GM19023 (cell line): ENCODE measurements around the gene MGAT5B.
"Not testable (repeated sequence)": the region's sequence is repeated elsewhere in the genome, so short reads cannot be mapped to it uniquely, and the experiment has no call there.

Experiments used
- ATAC-seq: cut with Tn5 transposase; IDR thresholded peaks from one replicate; pipeline ENCODE4 v1.9.1; 2021; ENCODE audit warnings: mild to moderate bottlenecking, moderate library complexity; ENCODE audit not compliant: unreplicated experiment

MGAT5B gene

DNA sequence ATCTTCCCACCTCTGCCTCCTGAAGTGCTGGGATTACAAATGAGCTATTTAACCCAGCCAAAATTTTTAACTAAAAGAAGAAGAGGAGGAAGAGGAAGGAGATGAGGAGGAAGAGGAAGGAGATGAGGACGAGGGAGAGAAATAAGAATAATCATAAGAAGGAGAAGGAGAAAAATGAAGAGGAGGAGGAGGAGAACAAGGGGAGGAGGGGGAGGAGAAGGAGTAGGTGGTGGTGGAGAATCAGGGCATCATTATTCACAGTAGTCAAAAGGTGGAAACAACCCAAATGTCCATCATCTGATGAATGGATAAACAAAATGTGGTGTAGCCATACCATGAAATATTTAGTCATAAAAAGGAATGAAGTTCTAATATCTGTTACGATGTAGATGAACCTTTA is 21.2 kb upstream of the MGAT5B start:
- no peak for ATAC-seq

DNA sequence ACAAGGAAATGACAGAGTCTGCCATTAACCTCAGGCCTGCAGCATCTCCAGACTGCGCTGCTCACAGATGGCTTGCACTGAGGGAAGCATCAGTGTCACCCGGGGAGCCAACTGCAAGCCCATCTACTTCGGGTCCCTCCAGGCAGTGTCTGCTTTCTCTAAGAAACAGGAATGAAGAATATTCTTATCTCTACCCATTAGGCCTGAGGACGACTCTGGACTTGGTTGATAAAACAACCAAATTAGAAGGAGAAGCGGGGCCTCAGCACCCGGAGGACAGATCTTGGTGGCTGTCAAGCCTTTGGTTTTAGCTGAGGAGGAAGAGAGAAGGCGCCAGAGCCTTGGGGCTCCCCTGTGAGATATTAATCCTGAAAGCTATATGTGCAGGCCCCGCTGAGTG is 19.5 kb upstream of the MGAT5B start:
- ATAC-seq, result no peak

DNA sequence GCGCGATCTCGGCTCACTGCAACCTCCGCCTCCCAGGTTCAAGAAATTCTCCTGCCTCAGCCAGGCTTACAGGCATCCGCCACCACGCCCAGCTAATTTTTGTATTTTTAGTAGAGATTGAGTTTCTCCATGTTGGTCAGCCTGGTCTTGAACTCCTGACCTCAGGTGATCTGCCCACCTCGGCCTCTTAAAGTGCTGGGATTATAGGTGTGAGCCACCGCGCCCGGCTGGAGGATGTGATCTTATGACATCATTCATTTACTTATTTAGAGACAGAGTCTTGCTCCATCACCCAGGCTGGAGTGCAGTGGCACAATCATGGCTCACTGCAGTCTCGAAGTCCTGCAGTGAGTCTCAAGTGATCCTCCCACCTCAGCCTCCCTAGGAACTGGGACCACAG is 19.0 kb upstream of the MGAT5B start:
- ATAC-seq, result not testable (repeated sequence)

DNA sequence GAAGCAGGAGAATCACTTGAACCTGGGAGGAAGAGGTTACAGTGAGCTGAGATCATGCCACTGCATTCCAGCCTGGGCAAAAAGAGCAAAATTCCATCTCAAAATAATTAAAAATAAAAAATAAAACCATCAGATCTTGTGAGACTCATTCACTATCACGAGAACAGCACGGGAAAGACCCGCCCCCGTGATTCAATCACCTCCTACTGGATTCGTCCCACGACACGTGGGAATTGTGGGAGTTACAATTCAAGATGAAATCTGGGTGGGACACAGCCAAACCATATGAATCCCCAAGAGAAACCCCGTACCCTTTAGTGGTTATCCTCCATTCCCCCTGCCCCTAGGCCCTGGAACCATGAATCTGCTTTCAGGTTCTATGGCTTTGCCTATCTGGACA is 15.4 kb upstream of the MGAT5B start:
- no peak for ATAC-seq

DNA sequence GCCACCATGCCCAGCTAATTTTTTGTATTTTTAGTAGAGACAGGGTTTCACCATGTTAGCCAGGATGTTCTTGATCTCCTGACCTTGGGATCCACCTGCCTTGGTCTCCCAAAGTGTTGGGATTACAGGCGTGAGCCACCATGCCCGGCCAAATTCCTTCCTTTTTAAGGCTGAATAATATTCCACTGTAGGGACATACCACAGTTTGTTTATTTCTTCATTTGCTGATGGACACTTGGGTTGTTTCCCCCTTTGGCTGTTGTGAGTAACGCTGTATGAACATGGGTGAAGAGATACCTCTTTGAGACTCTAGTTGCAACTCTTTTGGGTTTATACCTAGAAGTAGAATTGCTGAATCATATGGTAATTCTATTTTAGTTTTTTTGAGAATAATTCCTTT is 13.1 kb upstream of the MGAT5B start:
- no peak for ATAC-seq

DNA sequence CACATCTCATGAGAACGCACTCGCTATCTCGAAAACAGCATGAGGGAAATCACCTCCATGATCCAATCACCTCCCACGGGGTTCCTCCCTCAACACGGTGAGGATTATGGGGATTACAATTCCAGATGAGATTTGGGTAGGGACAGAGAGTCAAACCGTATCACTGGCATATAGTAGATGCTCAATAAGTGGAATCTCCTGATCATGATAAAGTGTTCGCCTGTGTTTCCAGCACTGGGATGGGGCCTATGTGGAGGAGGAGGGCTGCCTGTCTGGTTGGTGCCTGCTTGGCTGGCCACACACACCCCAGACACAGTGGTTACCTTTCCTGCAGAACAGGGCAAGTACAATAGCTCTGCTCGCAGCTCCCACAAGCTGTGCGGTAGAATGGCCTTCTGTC is 6.1 kb upstream of the MGAT5B start:
- no peak for ATAC-seq

DNA sequence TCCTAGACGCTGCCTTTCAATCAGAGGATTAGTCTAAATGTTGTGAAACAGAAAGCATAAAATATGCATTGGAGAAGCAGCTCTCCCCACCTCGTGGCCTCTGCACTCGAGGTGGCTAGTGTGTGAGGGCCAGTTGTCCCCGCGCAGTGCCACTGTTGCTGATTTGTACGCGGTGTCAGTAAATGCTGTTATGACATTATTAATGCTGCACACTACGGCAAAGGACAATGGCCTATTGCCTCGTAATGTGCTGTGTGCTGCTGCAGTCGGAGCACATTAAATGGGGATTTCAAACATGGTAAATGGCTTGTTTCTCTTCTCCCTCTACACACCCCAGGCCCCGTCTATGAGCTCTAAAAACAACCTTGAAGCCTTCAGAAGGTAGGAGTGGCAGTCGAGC is 5.7 kb upstream of the MGAT5B start:
- no peak for ATAC-seq

DNA sequence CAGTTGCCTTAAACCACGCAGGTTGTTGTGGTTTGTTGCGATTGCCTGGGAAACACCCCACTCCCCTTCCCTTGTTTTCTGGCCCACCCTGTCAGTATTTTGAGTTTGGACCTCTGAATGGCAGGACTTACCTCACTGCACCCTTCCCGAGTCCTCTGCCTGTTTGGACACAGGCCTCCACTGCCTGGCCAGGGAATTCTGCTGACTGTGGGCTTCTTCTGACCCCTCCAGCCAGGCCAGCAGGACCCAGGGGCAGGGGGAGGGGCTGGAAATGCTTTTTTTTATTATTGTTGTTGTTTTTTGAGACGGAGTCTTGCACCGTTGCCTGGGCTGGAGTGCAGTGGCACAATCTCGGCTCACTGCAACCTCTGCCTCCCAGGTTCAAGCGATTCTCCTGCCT is 4.2 kb upstream of the MGAT5B start:
- no peak for ATAC-seq

DNA sequence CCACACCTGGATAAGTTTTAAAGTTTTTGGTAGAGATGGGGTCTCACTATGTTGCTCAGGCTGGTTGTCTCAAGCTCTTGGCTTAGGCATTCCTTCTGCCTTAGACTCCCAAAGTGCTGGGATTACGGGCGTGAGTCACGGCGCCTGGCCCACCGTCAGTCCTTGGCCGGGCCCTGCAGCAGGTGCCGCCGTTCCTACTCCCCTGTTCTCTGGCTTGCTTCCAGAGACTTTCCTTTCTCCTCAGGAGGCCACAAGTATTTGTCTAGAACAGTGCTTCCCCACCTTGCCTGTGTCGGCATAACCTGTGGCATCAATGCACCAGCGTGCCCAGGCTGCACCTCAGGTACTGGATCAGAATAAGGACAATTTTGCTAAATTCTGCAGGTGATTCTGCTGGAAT is 3.0 kb upstream of the MGAT5B start:
- ATAC-seq, result no peak

DNA sequence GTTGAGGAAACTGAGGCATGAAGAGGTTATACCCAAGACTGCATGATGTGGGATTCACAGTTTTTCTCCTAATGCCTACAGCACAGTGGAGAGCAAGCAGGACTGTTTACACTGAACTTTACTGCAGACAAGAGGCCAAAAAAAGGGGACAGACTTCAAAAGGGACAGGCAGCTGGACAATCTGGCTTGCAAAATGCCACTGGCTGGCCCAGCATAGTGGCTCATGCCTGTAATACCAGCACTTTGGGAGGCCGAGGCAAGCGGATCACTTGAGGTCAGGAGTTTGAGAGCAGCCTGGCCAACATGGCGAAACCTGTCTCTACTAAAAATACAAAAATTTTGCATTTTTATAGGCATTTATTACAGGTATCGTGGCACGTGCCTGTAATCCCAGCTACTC is 2.0 kb upstream of the MGAT5B start:
- no peak for ATAC-seq

DNA sequence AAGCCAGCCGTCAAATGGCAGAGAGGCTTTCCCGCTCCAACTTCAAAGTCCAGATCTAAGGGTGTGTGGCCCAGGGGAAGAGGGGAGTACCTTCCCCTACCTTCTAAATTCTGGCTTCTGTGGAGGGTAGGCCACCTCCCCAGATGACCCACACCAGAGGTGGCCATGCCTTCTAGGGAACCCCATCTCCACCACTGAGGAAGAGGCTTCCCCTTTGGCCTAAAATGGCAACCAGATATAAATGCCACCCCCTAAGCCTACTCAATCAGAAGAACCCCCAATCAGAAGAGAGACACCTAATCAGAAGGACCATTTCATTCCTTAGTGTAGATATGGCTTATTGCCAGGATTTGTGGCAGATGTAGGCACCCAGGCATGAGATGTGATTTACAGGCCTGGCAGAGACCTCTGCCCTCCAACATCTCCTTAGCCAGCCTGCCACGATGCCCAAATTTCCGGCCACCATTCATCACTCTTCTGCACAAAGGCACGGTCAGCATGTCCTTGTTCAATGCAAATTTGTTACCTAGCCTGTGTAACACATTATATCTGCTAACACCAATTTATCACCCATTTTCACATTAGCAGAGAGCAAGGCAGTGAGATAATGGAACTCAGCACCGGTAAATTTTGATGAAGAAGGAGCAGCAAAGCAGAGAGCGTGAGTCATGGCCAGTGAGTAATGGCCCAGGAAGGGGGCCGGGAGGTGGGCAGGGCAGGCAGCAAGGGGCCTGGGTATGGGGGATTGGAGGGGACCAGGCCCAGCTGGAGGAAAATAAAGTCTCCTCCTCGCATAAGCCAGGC is 1.2 kb upstream of the MGAT5B start:
- no peak for ATAC-seq

DNA sequence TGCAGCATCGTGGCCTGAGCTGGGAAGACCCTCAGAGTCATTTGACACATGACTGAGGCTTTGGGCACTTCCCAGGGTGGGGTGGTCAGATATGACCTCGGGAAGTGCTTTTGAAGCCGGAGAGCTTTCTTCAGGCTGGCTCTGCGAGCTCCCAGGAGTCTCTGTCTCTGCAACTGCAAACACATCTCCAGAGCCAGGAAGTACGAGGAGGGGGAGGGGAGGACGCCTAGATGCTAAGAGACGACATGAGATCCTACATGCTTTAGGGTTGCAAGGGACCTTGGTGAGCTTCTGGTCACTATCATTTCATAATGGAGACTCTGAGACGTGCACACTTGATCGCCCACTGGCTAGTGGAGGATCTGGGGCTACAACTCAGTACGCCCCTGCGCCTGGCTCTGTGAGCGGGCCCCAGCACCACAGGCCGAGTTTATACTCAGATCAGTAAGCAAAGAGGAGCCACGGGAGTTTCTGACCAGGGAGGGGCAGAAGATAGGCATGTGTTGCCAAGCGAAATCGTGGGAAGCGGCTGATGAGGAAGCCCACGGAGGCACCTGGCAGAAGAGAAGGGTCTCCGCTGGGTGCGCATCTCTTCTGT is 527 bp upstream of the MGAT5B start:
- no peak for ATAC-seq

DNA sequence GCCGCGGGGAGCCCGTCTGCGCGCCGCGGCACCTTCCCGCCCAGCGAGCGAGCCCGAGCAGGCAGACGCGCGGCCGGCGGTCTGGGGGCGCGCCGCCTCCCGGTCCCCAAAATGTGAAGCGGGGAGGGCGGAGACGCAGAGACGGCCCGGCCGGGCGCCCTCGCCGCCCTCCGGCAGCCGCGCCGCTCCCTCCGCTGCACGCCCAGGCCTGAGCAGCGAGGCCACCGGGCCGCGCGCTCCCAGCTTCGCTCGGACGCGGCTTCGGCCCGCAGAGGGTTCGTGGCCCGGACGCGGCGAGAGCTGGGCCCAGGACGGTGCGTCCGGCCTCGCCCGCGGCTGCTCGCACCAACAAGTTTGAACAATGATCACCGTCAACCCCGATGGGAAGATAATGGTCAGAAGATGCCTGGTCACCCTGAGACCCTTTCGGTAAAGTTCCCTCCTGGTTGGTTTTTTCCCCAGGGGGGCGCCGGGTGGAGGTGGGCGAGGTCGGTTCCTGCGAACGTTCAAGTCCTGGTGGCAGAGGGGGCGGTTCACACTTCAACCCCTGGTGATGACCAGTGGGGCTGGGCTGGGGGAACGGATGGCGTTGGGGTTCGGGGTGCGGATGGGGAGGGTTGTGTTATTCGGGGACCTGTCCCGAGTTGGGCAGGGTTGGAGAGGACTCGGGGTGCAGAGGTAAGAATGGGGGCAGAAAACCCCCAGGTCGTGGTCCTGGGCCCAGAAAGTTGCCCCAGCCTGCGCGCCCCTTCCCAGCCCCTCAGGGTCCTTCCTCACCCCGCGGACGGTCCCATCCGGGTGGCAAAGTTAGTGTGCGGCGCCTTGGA is 678 bp downstream of the MGAT5B start:
- ATAC-seq, result no peak

DNA sequence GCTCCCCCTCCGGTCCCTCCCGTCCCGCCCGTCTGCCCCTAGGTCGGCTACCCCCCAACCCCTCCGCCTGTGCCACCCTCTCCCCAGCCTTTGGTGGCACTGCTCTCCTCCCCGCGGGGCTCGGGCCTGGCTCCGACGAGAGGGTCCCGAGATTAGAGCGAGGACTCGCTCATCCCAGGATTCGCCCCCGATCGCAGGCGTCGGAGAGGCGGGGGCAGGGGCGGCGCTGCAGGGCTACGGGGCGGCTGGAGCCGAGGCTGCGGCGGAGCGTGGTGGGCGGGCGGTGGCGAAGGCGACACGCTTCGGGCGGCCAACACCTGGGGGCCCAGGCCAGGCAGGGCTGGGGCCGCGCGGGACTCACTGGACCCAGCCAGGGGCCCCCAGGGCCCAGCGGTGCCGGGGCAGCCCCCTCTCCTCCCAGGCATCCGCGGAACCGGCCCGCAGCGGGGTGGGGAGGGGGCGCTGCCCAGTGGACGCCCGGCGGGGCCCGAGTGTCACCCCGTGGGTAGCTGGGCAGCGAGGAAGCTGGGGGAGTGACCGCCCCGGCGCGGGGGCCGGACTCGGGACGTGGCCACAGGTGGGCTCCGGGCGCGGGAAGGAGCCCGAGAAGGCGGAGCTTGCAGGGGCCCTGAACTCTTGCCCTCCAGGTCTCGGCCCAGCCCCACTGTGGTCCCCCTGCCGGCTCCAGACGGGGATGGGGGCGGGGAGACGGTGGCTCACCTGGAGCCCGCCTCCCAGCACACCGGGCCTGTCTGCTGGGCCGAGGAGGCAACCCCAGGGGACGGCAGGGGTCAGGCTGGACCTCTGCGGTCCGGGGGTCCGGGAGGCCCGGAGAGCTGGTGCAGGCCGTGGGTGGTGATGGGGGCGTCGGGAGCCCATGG is 1.5 kb downstream of the MGAT5B start:
- ATAC-seq, result no peak

DNA sequence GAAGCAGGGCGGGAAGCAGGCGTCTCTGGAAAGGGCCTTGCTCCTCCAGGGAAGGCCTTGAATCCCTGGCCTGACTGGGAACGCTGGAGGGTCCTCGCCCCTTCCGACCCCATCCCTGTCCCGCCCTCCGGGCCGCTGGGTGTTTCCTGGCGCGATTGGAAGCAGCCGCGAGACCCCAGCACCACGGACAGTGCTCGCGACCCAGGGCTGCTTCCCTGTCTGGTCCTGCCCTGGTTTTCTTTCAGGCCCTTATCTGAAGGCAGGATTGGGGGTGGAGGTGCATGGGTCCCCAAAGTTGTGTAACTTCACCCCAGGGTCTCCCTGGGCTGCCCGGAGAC is 2.1 kb downstream of the MGAT5B start:
- no peak for ATAC-seq

DNA sequence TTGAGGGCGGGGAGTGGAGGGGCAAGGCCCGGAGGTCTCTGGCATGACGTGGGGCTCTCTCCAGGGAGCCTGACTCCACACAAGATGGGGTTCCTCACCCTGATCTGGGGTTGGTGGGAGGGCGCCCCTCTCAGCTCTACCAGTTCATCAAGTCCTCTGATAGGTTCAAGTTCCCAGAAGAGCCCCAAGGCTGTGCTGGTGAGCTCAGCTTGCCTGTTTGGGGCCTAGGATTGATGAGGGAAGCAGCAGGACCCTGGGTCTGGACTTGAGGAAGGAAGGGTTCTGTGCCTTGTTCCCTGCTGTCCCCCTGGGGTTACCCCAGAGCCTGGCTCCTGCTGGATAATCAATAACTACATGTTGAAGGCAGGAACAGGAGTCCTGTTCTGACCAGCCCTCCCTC is 3.5 kb downstream of the MGAT5B start:
- no peak for ATAC-seq

DNA sequence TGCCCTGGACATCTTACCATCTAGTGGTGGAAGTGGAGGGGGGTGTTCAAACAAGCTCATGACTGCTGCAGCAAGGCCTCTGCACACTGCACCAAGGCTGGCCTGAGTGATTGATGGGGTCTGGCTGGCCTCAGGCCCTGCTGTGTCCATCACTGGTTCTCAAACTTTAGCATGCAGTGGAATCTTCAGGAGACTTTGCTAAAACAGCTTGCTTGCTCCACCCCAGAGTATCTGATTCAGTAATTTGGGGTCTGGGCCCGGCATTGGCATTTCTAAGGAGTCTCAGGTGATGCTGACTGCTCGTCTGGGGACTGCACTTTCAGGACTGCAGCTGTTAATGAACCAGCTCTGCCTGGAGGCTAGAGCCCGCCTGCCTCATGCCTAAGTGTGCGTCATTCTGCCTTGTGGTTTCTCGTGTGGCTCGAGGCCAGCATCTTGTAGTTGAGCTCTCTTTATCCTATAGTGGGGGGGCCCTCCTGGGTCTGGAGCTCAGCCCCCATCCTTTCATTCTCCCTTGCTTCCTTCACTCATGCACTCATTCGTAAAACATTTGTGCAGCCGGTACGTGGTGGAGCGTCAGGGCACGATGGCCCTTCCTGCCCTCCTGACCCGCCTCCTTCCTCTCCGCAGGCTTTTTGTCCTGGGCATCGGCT is 4.1 kb downstream of the MGAT5B start:
- no peak for ATAC-seq

DNA sequence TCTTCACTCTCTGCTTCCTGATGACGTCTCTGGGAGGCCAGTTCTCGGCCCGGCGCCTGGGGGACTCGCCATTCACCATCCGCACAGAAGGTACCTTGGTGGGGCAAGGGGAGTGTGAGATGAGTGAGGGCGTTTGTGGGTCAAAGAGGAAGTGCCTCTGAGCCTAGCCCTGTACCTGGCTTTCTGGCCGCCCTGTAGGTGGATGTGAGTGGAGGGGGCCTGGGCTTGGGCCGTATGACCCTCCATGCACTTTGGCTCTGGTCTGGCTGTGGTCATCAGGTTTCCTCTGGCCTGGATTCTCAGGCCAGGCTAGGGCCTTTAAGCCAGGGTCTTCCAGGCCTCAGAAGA is 4.6 kb downstream of the MGAT5B start:
- ATAC-seq, result no peak

DNA sequence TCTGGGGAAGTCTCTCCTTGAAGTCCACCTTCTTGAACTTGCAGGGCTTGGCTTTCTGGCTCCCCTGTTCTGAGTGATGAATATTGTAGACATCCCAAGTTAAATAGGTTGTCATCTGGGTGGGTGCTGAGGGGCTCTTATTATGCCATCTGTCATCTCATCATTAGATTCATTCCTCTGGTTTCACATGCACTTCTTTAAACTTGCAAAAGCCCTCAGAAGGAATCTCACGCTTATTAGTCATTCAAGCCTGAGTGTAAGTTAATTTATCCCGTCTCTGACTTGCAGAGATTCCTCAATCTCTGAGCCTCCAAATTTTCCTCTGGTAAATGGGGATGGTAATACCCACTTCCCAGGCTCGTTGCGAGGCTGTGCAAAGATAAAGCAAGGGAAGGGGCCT is 5.7 kb downstream of the MGAT5B start:
- no peak for ATAC-seq

DNA sequence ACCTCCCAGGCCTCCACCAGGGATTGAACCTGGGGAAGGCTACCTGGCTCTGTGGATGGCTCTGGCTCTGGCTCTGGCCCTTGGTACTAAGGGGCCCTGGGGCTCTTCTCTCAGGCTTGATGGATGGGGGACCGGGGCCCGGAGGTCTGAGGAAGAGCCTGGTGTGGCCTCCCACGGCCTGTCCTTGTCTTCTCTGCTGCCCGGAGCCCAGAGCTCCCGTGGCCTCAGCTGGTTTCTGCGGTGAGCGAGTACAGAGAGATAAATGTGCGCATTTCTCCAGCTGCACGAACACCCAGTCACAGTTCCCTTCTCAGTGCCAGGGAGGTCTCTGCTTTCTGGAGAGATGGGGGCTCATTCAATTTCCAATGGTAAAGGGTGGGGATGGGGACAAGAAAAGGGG is 9.2 kb downstream of the MGAT5B start:
- no peak for ATAC-seq

DNA sequence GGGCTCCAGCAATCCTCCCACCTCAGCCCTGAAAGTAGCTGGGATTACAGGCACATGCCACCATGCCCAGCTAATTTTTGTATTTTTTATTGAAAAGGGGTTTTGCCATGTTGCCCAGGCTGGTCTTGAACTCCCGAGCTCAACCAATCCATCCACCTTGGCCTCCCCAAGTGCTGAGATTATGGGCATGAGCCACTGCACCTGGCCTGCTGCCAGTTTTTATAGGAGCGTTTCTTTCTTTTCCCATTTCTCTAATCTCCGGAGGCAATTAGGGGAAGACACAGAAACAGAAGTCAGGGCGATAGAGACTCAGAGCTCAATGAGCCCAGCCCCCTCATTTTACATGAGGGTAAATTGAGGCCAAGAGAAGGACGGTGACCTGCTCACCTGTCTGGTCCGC is 10.4 kb downstream of the MGAT5B start:
- ATAC-seq, result no peak
